ENCODE measurements around the gene CREB1.
"Not testable (repeated sequence)": the region's sequence is repeated elsewhere in the genome, so short reads cannot be mapped to it uniquely, and the experiment has no call there.

Gene CREB1

DNA sequence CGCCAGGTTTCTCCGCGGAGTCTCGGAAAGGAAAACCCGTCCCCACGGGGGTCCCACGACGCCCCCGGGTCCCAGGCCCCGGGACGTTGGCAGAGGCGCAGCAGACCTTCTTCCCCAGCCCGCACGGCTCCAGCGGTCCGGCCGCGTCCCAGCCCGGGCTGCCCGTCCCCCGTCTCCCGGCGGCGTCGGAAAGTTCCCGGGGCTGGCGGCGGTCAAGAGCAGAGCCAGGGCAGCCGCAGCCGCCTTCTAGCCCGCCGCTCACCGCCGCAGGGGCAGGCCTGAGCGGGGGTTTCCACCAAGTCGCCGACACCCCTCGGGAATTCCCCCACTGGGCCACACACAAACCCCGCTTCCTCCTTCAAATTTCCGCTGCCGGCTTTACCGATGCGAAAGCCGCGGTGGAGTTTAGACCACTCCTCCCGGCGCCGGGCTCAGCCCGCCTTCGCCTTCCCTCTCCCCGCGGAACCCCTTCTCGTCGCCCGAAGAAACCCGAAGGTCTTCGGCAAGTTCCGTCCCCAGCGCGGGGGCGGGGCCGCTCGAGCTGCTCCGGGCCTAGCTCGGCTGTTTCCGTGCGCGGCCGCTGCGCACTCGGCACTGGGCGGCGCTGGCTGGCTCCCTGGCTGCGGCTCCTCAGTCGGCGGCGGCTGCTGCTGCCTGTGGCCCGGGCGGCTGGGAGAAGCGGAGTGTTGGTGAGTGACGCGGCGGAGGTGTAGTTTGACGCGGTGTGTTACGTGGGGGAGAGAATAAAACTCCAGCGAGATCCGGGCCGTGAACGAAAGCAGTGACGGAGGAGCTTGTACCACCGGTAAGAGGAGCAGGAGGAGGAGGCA lies at the start of gene CREB1:
Gene CREB1, plus strand, starts transcription at position 633 of the 830 bp plus-strand sequence. CDS start 25,674 bp downstream, outside the sequence.
- DNase-seq (ENCODE audit: low read depth): peak; percentile 97

DNA sequence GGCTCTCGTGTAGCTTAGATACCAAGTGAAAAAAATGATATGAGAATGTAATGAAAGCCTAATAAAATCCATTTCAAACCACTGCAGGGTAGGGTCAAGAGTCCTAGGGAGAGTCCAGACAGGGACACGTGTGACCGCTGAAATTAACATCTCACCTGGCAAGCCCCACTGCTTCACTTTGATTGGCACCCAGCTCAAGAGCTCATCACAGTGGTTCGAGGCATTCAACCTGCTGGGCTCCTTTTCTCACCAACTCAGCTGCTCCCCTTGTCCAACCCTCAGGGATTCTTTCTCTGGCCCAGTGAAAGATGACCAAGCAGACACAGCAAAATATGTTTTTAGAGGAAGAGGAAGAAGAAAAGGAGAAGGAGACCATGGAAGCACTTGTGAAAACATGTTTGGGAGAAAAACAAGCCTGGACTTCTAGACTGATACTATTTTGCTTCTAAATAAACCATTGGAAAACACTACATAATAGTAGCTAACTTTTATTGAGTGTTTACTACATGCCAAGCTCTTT lies 49.2 kb upstream of the CREB1 start:
- DNase-seq (ENCODE audit: low read depth): no peak

DNA sequence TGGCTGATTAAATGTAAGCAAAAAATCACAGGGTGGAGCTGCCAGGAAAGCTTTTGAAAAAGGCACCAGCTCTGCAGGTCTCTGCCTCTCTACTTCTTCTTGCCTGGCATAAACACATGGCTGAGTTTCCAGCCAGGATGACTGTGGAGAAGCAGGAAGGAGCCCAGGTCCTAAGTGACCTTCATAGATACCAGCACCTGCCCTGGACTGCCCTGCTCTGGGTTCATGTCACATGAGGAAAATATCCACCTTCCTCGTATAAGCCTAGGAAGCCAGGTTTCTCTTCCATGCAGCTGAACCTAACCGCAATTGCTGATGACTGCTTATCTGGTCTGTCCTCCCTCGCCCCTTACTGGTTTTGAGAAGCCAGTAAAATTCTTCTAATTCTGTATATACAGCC lies 47.8 kb upstream of the CREB1 start:
- no peak for DNase-seq (ENCODE audit: low read depth)

DNA sequence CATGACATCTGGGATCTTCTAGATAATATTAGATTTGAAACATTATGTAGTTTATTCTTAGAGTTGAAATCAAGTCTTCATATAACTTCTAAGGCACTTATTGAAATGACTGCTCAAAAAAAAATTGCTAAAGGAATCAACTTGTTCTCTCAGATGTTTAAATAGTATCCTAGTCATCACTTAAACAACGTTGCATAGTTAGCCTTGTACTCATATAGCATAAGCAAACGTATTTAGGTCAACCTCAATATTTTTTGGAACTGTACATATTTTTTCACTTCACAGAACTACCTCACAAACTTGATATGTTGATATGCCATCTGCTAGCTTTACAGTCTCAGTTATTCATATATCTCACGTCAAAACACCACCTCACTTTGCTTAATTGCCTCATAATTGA lies 47.1 kb upstream of the CREB1 start:
- DNase-seq (ENCODE audit: low read depth): no peak

DNA sequence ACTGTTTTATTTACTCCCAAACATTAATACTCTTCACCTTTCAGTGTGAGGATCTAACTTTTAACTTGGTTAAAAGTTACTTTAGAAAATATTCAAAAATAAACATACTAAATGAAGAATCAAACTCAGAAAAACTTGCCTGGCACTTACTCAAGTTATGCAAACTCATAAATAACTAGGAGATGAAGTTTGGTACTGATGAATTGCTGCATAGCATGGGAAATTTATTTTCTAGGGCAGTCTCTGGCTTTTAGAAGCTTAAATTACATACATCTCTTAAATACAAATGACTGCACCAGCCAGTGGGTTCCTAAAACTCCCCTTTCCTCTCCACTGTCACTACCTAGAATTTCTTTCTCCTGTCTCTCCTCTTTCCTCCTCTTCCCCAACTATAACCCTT lies 46.7 kb upstream of the CREB1 start:
- DNase-seq (ENCODE audit: low read depth): no peak

DNA sequence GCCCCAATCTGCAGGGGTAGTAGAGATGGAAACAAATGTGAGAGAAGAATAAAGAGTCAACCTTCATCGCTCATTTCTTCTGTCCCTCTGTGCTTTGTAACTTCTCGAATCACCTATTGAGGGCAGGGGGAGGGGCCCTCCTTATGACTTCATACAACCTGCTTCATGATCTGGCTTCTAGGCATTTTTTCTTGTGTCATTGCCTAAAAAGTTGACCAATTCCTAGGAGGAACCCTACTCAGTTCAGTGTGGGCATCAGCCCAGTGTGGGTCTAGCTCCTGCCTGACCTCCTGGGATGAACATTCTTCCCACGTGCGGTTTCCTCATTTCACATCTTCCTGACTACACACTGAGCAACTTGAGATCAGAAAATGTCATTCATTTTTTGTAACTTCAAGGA lies 46.3 kb upstream of the CREB1 start:
- no peak for DNase-seq (ENCODE audit: low read depth)

DNA sequence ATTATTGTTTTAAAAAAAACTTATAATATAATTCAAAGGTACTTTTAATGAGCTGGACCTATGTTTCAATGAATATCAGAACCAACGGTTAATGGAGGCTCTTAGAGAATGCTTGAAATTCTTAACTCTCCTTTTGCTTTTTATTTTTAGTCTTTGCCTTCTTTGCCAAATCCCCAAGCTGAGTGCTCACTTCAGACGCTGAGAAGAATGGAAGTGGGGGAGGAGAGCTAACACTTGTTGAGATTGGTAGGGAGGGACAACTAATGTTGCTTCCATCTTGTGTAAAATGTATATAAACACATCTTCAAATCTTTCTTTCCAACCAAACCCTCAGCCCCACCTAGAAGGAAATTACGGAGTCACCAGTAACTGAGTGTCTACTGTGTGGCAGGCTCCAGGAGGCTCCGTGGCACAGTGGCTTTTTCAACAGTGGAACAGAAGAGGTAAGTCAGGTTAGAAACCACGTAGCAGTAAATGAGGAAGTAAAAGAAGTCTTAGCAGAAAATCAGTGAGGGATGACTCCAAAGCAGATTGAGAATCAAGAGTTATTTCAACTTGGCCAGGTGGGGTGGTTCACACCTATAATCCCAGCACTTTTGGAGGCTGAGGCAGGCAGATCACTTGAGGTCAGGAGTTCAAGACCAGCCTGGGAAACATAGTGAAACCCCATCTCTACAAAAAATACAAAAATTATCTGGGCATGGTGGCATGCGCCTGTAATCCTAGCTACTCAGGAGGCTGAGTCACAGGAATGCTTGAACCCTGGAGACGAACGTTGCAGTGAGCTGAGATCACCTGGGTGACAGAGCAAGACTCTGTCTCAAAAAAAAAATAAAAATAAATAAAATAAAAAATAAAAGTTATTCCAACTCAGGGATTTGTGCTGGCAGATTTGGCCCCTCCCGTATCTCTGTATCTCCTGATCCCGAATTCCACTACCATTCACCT lies 45.0 kb upstream of the CREB1 start:
- DNase-seq (ENCODE audit: low read depth): no peak

DNA sequence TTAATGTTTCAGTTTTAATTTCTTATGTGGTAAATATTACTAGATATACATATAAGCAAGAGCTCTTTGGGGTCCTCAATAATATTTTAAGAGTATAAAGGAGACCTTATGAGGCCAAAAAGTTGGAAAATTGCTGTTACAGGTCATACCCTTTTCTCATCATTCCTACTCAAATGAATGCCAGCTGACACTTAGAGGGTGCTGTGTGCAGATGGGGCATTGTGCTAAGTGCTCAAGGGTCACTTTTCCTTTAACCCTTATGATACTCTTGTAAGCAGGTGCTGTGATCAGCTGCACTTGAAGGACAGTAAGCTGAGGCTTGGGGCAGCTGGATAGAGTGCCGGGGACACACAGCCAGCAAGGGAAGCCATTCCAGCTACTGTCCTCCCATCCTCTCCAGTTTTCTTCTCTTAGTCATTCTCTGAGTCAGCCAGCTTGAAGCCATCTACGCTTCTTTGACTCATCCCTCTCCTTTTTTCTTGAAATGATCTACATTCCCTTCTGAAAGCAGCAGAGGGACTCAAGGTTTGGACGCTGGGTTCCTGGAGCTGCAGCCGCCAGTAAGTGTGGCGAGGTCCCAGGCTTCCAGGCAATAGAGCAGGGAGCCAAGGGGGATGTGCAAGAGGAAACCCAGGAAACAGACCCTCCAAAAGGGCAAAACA lies 42.0 kb upstream of the CREB1 start:
- peak; percentile 80 for DNase-seq (ENCODE audit: low read depth)

DNA sequence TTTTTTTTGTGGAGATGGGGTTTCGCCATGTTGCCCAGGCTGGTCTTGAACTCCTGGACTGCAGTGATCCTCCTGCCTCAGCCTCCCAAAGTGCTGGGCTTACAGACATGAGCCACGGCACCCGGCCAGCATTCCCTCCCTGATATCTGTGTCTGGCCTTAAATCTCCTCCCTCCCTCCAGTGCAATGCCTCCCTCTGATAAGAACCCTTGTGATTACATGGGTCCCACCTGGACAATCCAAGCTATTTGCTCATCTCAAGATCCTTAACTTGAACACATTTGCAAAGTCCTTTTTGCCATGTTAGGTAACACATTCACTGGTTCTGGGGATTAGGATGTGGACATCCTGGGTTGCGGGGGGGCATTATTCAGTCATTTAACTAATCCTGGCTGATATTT lies 40.5 kb upstream of the CREB1 start:
- no peak for DNase-seq (ENCODE audit: low read depth)

DNA sequence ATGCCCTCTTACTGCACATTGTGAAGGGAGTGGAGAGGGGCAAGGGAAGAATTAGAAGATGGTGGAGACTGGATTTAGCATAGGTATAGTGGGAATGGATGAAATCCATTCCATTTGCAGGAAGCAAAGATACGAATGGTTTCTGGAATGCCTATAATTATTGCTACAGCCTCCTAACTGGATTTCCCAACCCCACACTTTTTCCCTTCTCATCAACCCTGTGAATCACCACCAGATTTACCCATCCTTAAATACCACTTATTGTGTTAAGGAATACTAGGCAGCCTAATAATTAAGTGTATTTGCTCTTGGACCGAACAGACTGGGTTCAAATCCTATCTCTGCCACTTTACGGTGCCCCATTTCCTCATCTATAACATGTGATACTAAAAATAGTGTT lies 39.3 kb upstream of the CREB1 start:
- no peak for DNase-seq (ENCODE audit: low read depth)

DNA sequence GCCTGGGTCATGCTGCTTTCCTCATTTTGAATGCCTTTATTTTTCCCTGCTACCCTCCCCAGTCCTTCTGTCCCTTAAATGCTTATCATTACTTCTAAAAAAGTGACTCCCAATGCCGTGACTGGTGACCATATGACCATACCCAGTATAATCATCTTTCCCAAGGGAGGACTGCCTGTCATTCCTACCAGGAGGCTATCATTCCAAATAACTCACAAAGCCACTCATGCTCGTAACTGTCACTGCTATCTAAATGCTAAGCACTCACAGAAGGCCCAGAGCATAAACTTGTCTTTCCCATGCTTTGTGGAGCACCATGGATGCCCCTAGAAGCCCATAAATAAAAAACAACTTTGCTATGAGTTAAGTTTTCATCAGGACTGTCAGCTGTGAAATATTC lies 38.7 kb upstream of the CREB1 start:
- no peak for DNase-seq (ENCODE audit: low read depth)

DNA sequence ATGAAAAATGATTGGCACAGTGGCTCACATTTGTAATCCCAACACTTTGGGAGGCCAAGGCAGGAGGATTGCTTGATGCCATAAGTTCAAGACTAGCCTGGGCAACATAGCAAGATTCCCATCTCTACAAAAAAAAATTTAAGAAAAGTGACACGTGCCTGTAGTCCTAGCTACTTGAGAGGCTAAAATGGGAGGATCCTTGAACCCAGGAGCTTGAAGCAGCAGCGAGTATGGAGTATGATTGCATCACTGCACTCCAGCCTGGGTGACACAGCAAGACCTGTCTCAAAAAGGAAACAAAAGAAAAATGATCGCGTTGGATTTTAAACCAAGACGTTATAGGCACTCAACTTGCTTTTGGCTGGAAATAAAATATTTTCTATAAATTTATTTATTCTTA lies 37.8 kb upstream of the CREB1 start:
- DNase-seq (ENCODE audit: low read depth): no peak

DNA sequence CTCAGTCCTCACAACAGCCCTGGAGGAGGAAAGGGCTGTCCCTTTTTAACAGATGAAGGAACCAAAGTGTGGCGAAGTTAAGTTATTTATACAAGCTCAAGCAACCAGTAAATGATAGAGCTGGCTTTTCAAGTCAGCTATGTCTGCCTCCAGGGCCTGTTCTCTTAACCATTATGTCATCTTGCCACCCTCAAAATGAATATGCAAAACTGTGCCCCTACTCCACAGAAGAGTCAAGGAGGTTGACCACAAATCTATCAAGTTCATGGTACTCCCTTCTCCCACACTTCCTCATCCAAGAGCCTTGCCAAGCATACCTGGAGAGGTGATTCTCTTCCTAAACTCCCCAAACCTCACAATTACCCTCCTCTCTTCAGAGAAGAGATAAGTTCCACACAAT lies 37.3 kb upstream of the CREB1 start:
- no peak for DNase-seq (ENCODE audit: low read depth)

DNA sequence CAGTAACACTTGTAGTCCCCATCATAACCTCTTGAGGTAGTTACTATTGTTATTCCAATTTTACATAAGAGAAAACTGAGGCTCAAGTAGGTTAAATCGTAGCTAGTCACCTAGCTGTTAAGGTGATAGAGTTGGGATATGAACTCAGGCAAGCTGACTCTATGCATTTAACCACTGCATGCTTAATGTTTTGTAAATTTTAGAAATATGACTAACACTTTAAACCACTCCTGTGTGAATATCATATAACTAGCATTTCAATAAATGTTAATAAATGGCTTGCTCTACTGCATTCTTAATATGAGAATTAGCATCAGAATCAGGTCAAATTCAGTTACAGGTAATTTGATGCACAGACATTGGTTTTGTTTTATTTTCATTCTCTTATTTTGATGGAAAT lies 35.6 kb upstream of the CREB1 start:
- no peak for DNase-seq (ENCODE audit: low read depth)

DNA sequence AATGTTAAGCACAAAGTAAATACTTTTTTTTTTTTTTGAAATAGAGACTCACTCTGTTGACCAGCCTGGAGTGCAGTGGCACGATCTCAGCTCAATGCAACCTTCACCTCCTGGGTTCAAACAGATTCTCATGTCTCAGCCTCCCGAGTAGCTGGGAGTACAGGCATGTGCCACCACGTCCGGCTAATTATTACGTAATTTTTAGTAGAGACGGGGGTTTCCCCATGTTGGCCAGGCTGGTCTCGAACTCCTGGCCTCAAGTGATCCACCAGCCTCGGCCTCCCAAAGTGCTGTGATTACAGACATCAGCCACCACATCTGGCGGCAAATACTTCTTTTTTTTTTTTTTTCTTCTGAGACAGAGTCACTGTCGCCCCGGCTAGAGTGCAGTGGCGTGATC lies 32.8 kb upstream of the CREB1 start:
- not testable (repeated sequence) for DNase-seq (ENCODE audit: low read depth)

DNA sequence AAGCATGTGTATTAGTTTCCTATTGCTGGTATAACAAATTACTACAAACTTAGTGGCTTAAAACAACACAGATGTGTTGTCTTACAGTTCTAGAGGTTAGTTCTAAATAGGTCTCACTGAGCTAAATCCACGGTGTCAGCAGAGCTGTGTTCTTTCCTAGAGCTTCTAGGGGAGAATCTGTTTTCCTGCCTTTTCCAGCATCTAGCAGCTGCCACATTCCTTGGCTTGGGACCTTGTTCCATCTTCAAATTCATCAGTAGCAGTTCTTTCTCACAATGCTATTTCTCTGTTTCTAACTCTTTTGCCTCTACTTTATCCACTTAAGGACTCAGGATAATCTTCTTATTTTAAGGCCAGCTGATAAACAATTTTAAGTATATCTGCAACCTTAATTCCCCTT lies 32.2 kb upstream of the CREB1 start:
- DNase-seq (ENCODE audit: low read depth): no peak

DNA sequence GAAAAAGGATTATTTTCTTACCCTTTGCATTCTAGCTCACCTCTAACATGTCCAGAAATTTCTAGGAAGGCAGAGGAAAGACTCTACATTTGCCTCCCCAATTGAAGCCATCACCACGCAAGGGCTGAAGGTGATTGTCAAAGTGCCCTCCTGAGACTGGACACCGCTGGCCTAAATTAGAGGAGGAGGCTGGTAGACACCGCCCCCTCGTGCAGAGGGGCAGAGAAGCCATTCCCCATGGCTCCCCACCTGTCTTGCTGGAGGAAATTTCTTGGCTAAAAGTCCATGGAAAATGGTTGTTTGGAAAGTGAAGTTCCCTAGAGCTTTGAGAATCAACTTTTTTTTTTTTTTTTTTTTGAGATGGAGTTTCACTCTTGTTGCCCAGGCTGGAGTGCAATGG lies 31.3 kb upstream of the CREB1 start:
- DNase-seq (ENCODE audit: low read depth): no peak

DNA sequence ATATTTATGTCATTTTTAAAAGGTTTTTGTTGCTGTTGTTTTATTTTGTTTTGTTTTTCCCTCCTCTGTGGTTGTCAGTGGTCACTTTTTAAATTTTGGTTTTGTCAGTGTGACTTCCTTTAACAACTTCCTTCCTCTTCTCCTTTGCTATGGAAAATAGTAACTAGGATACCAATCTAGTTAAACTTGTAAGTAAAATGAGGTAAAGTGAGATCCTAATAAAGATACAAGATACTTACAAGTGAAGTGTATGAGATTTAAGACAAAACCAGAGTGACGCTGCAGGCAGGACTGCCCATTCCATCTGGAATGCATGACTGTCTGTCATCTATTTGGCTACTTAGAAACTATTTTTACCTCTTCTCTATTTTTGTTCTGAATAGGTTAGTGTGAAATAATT lies 30.6 kb upstream of the CREB1 start:
- no peak for DNase-seq (ENCODE audit: low read depth)

DNA sequence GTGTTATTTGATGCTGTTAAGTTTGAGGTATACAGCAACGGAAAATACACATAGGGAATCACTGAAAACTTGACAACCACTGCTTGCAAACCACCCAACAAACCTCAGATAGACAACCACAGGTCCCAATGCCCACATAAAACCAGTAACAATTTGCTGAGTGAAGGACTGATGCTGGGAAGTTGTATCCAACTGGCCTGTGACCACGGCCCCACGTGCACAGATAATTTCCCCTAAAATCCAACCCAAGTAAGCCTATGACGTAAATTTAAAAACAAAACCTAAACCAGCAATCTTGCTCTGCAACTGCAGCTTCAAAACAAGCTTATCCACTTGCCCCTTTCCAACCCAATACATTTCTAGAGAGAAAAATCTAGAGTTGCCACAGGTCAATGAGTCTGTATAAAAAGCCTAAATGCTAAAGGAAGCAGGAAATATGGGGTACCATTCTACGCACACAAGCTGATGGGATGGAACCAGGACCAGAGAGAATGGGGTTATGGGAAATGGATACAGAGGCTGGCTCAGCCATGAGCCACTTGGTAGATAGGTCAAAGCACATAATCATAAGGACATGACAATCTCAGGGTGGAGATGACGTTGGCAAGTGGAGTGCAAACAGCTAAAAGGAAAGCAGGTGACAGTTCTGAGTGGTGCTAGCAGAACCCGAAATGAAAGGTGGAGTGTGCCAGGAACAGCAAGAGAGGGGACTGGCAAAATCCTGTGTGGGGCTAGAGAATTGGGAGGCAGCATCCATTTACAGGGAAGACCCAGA lies 27.8 kb upstream of the CREB1 start:
- DNase-seq (ENCODE audit: low read depth): no peak

DNA sequence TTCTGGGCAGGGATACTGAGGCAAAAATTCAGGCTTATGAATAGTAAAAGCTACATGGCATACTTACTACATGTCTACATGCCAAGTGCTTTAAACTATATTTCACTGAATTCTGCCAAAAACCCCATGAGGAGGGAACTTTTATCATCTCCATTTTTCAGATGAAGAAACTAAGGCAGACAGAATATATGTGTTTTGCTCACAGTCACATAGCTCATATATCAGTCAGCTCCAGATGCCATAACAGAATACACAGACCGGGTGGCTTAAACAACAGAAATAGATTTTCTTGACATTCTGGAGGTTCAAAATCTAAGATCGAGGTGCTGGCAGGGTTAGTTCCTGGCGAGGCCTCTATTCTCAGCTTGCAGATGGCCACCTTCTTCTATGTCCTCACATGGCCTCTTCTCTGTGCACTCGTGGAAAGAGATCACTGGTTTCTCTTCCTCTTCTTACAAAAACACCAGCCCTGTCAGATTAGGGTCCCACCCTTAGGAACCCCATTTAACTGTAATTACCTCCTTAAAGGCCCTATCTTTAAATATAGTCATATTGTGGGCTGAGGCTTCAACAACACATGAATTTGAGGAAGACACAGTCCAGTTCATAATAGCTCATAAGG lies 27.1 kb upstream of the CREB1 start:
- no peak for DNase-seq (ENCODE audit: low read depth)

DNA sequence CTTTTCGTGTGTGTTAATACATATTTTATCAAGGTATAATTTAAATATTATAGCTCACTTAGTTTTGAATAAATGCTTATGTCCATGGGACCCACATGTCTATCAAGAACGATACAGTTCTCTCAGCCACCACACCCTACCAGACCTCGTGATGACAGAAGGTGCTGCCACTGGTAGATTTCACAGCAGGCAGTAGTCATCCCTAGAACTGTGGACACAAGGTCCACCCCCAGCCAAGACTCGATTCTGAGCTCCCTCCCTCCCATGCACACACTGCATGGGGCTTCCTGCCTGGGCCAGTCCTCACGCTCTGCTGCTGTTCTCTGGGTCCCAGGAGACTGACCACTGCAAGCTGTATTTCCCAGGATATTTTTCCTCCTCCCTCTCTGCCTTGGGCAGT lies 26.5 kb upstream of the CREB1 start:
- peak; percentile 38 for DNase-seq (ENCODE audit: low read depth)
